Activated CD8-positive, alpha-beta memory T cell treated with anti-CD3 and anti-CD28 coated beads for 36 hours (primary cell): ENCODE results near the gene TANC2. TPM values are rescaled to one million over a fixed set of nuclear protein-coding genes. Genes with fewer than 3 reads are reported as not detected.

Experiments
- CTCF ChIA-PET: fragments of 350-600 bp; sonication (Branson Sonifier 250); formaldehyde crosslinking; loops from one replicate; lab custom pipeline; 2021; ENCODE audit warnings: antibody characterized with exemption; lab: Charles Lee
- POLR2A ChIA-PET: fragments of 350-600 bp; sonication (Branson Sonifier 250); formaldehyde crosslinking; loops from one replicate; lab custom pipeline; 2021; ENCODE audit warnings: antibody characterized with exemption; lab: Charles Lee
- total RNA-seq, 2 experiments: library from RNA; stranded (reverse); gene quantifications; one replicate each; pipeline ENCODE4 v1.2.3, GENCODE V29; 2021

TANC2 gene
- total RNA-seq, 2 experiments from 2014 or later = 5.4 to 5.6 TPM

- CTCF ChIA-PET = interaction anchor here (0.9 to 1.4 kb wide), 2 partner anchors 9 to 411 kb away, joined by 5 to 6 read pairs; no protein-coding TSS in a partner anchor
- POLR2A ChIA-PET = no interaction called here
Observed at GRCh38 chr17:62995377-62995885, 29.4 kb downstream of the TANC2 start.

GRCh38 chr17:62996221-62996620 lies 30.2 kb downstream of the TANC2 start:
- ChIA-PET POLR2A (no interaction called here), CTCF (interaction anchor here (1.2 to 1.4 kb wide), 2 partner anchors 10 to 411 kb away, joined by 3 to 6 read pairs; no protein-coding TSS in a partner anchor)

GRCh38 chr17:62998166-62998565 lies 32.1 kb downstream of the TANC2 start:
- ChIA-PET CTCF (no interaction called here), POLR2A (no interaction called here)

- POLR2A ChIA-PET = no interaction called here
- CTCF ChIA-PET = interaction anchor here (0.6 to 0.7 kb wide), 2 partner anchors 30 to 432 kb away, joined by 3 to 7 read pairs; no protein-coding TSS in a partner anchor
Observed at GRCh38 chr17:62998665-62999393, 32.8 kb downstream of the TANC2 start.

GRCh38 chr17:62999736-63000135 lies 33.7 kb downstream of the TANC2 start:
- CTCF ChIA-PET = interaction anchor here (0.6 to 0.7 kb wide), 2 partner anchors 31 to 431 kb away, joined by 3 to 7 read pairs; no protein-coding TSS in a partner anchor

GRCh38 chr17:63001689-63002394 lies 35.8 kb downstream of the TANC2 start:
- ChIA-PET POLR2A (no interaction called here), CTCF (interaction anchor here (0.8 kb wide), 1 partner anchor 9 kb away, joined by 3 read pairs; no protein-coding TSS in a partner anchor)

More at GRCh38 chr17:62999736-63000135, 33.7 kb downstream of the TANC2 start:
- POLR2A ChIA-PET = no interaction called here

GRCh38 chr17:63002625-63003024 lies 36.6 kb downstream of the TANC2 start:
- CTCF ChIA-PET = no interaction called here
- POLR2A ChIA-PET = no interaction called here

GRCh38 chr17:63015824-63016223 lies 49.8 kb downstream of the TANC2 start:
- ChIA-PET POLR2A (no interaction called here), CTCF (no interaction called here)

Other genes with a start within 250 kb of the TANC2 start
- not detected for gene MARCHF10, start 157.9 kb upstream of the TANC2 start, total RNA-seq